MCF 10A (cell line): ENCODE results near the gene ARHGEF28. TPM values are rescaled to one million over a fixed set of nuclear protein-coding genes. Genes with fewer than 3 reads are reported as not detected.

Experiments used
- BruUV-seq: library from RNA; stranded (reverse); fragments of 400-500 nt; replicated peaks from 2 replicates; lab custom pipeline; 2021; lab: Mats Ljungman, UMichigan
- CTCF ChIA-PET: fragments of 300-600 bp; sonication (Branson Sonifier 250); formaldehyde crosslinking; extraction: SDS; loops from one replicate; lab custom pipeline; 2021; ENCODE audit warnings: antibody characterized with exemption, inconsistent platforms; lab: Yijun Ruan, JAX
- POLR2A ChIA-PET: fragments of 300-600, 350-650 bp; sonication (Branson Sonifier 250); formaldehyde crosslinking; extraction: SDS; loops from one replicate; lab custom pipeline; 2020; ENCODE audit warnings: antibody characterized with exemption, inconsistent platforms; lab: Yijun Ruan, JAX
- DNase-seq: peaks from one replicate; pipeline ENCODE4 v3.0.0-alpha.2; 2018; ENCODE audit not compliant: unreplicated experiment
- H3K27ac Mint-ChIP-seq: one replicate; pipeline ENCODE4 v1.8.0; 2022; ENCODE audit warnings: mild to moderate bottlenecking, low read depth, mixed read lengths; ENCODE audit not compliant: unreplicated experiment
- H3K27me3 Mint-ChIP-seq: one replicate; pipeline ENCODE4 v1.8.0; 2022; ENCODE audit warnings: mixed read lengths; ENCODE audit not compliant: insufficient read depth, unreplicated experiment
- H3K36me3 Mint-ChIP-seq: one replicate; pipeline ENCODE4 v1.8.0; 2022; ENCODE audit warnings: mild to moderate bottlenecking, moderate library complexity, mixed read lengths; ENCODE audit not compliant: insufficient read depth, unreplicated experiment
- H3K4me1 Mint-ChIP-seq: one replicate; pipeline ENCODE4 v1.8.0; 2022; ENCODE audit warnings: mixed read lengths; ENCODE audit not compliant: insufficient read depth, unreplicated experiment
- H3K4me3 Mint-ChIP-seq: one replicate; pipeline ENCODE4 v1.8.0; 2022; ENCODE audit warnings: mild to moderate bottlenecking, moderate library complexity, mixed read lengths; ENCODE audit not compliant: unreplicated experiment
- H3K9me3 Mint-ChIP-seq: one replicate; pipeline ENCODE4 v1.8.0; 2022; ENCODE audit warnings: mixed read lengths; ENCODE audit not compliant: unreplicated experiment
- CTCF ChIP-seq: fragments of 200-600 bp; IDR thresholded peaks from one replicate; pipeline ENCODE4 v1.8.0; 2022; ENCODE audit warnings: antibody characterized with exemption, mild to moderate bottlenecking; ENCODE audit not compliant: unreplicated experiment
- intact Hi-C: fragments of 100-400 bp; cut with micrococcal nuclease; formaldehyde crosslinking; loops from 2 replicates; pipeline ENCODE4 v1.14.1; 2022
- total RNA-seq: library from RNA; stranded (reverse); gene quantifications from 2 replicates; pipeline ENCODE4 v1.2.3, GENCODE V29; 2022

The ARHGEF28 gene
- total RNA-seq, 1 experiment from 2014 or later: 34.8 TPM

GRCh38 chr5:73751254-73751914 is 125.4 kb downstream of the ARHGEF28 start:
- Mint-ChIP-seq H3K27ac (peak overlapping the region; percentile 17), H3K36me3 (peaks cover 6% of the 10 kb centered on the region), H3K4me3 (no peak overlapping the region), H3K27me3 (no peaks in the 10 kb centered on the region), H3K9me3 (peaks cover 8% of the 10 kb centered on the region), H3K4me1 (peaks cover 16% of the 10 kb centered on the region)
- POLR2A ChIA-PET: interaction anchor here (0.9 kb wide), 1 partner anchor 9 kb away, joined by 3 read pairs; no protein-coding TSS in a partner anchor
- no TSS peak for BruUV-seq
- TF ChIP-seq CTCF: no peak
- CTCF ChIA-PET: interaction anchor here (1.6 kb wide), 1 partner anchor 40 kb away, joined by 3 read pairs; no protein-coding TSS in a partner anchor
- no peak for DNase-seq
- intact Hi-C loops: no loop called here

DNA sequence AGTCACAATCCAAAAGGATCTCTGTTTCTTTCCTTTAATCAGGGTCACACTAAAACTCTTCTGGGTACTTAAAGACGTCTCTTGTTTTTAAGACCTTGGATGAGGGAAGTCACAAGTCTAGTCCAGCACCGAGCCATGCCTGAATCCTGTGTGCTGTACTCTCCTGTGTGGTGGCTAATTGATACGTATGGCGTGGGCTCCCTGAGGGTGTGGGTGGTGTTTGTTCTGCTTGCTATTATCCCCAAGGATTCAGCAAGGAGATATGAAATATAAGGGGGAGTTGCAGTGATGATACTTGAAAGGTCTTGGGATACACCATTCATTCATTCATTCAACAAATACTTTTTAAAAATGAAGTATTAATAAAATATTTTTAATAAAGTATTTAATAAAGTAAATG is 128.3 kb downstream of the ARHGEF28 start:
- ChIA-PET CTCF (no interaction called here), POLR2A (no interaction called here)
- intact Hi-C loops: no loop called here
- Mint-ChIP-seq H3K4me3 (no peak overlapping the region), H3K9me3 (no peaks in the 10 kb centered on the region), H3K36me3 (peaks cover 6% of the 10 kb centered on the region), H3K4me1 (no peaks in the 10 kb centered on the region), H3K27me3 (no peaks in the 10 kb centered on the region), H3K27ac (no peak overlapping the region)
- no TSS peak for BruUV-seq
- no peak for DNase-seq
- no peak for TF ChIP-seq CTCF

GRCh38 chr5:73757416-73757815 is 131.4 kb downstream of the ARHGEF28 start:
- no peak for DNase-seq
- Mint-ChIP-seq H3K27ac (no peak overlapping the region), H3K9me3 (no peaks in the 10 kb centered on the region), H3K36me3 (peaks cover 11% of the 10 kb centered on the region), H3K4me3 (no peak overlapping the region), H3K27me3 (no peaks in the 10 kb centered on the region), H3K4me1 (no peaks in the 10 kb centered on the region)
- TF ChIP-seq CTCF: no peak
- CTCF ChIA-PET: no interaction called here
- BruUV-seq: no TSS peak
- POLR2A ChIA-PET: no interaction called here
- intact Hi-C loops: no loop called here

- Mint-ChIP-seq H3K4me3 (no peak overlapping the region), H3K36me3 (peaks cover 4% of the 10 kb centered on the region), H3K9me3 (no peaks in the 10 kb centered on the region), H3K4me1 (peaks cover 13% of the 10 kb centered on the region), H3K27ac (no peak overlapping the region), H3K27me3 (no peaks in the 10 kb centered on the region)
- no TSS peak for BruUV-seq
- intact Hi-C loops: no loop called here
- ChIA-PET CTCF (no interaction called here), POLR2A (interaction anchor here (0.7 to 1.1 kb wide), 2 partner anchors 9 to 894 kb away, joined by 3 read pairs; no protein-coding TSS in a partner anchor)
- no peak for DNase-seq
- no peak for TF ChIP-seq CTCF
Observed at GRCh38 chr5:73759771-73760170, 133.8 kb downstream of the ARHGEF28 start.
